NCI-H1694 treated with DMSO at 0.1 percent for 48 hours (cell line): ENCODE measurements around the gene PCDHGA6.
A peak's percentile ranks its signal among the peaks of the same experiment; 100 is the strongest.
"Not testable (repeated sequence)": the region's sequence is repeated elsewhere in the genome, so short reads cannot be mapped to it uniquely, and the experiment has no call there.

Source experiments
- DNase-seq: peaks from one replicate; lab custom pipeline; 2025; lab: John Stamatoyannopoulos, UW

PCDHGA6 gene

GRCh38 chr5:141393267-141393666 lies 19.6 kb downstream of the PCDHGA6 start:
- DNase-seq = no peak

- DNase-seq = not testable (repeated sequence)
These were observed 20.9 kb downstream of the PCDHGA6 start for GRCh38 chr5:141394401-141395187.

DNA sequence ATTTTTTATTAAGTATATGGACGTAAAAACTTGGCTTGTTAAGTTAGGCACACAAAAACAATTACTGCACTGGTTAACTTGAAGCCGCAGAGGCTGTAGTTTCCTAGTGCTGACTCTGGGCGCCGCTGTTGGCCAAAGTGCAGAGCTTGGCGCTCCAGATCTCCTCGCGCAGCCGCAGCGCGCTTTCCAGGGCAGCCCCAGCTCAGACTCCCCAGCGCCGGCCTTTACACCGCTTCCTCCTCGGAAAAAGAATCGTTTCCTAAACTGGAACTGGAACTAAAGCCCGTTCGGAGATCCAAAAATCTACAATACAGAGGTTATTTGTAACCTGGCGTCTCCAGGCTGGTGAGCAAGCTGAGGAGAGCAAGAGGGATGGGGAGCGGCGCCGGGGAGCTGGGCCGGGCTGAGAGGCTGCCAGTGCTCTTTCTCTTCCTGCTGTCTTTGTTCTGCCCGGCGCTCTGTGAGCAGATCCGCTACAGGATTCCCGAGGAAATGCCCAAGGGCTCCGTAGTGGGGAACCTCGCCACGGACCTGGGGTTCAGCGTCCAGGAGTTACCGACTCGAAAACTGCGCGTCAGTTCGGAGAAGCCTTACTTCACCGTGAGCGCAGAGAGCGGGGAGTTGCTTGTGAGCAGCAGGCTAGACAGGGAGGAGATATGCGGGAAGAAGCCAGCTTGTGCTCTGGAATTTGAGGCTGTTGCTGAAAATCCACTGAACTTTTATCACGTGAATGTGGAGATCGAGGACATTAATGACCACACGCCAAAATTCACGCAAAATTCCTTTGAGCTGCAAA lies 24.3 kb downstream of the PCDHGA6 start, which contains the start of gene PCDHGB5:
TSS of gene PCDHGB5 (plus strand) at position 192 of the 796 bp plus-strand sequence. CDS start at position 373, 181 bp downstream.
- not testable (repeated sequence) for DNase-seq

DNA sequence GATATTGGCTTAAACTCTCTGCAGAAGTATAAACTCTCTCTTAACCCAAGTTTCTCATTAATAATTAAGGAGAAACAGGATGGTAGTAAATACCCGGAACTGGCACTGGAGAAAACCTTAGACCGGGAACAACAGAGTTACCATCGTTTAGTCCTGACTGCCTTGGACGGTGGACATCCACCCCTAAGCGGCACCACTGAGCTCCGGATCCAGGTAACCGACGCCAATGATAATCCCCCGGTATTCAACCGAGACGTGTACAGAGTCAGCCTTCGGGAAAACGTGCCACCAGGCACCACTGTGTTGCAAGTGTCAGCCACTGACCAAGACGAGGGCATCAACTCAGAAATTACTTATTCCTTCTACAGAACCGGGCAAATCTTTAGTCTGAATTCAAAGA lies 24.9 kb downstream of the PCDHGA6 start:
- DNase-seq = no peak

DNA sequence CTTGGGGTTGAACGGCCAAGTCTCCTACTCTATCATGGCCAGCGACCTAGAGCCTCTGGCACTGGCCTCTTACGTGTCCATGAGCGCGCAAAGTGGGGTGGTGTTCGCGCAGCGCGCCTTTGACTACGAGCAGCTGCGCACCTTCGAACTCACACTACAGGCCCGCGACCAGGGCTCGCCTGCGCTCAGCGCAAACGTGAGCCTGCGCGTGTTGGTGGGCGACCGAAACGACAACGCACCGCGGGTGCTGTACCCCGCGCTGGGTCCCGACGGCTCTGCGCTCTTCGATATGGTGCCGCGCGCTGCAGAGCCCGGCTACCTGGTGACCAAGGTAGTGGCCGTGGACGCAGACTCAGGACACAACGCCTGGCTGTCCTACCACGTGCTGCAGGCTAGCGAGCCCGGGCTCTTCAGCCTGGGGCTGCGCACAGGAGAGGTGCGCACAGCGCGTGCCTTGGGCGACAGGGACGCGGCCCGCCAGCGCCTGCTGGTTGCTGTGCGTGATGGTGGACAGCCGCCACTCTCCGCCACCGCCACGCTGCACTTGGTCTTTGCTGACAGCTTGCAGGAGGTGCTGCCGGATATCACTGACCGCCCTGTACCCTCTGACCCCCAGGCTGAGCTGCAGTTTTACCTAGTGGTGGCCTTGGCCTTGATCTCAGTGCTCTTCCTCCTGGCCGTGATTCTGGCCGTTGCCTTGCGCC lies 26.0 kb downstream of the PCDHGA6 start:
- DNase-seq = no peak

- no peak for DNase-seq
These were observed 29.0 kb downstream of the PCDHGA6 start, which contains the start of gene PCDHGA9 for GRCh38 chr5:141402553-141403243. PCDHGA9 (plus strand) TSS chr5:141402778; CDS start chr5:141402953, 175 bp downstream.

GRCh38 chr5:141403387-141403786 lies 29.7 kb downstream of the PCDHGA6 start:
- DNase-seq = no peak

GRCh38 chr5:141407790-141408505 lies 34.3 kb downstream of the PCDHGA6 start, which contains the start of gene PCDHGB6:
PCDHGB6 (plus strand) TSS chr5:141408021; CDS start chr5:141408203, 182 bp downstream.
- DNase-seq = not testable (repeated sequence)

DNA sequence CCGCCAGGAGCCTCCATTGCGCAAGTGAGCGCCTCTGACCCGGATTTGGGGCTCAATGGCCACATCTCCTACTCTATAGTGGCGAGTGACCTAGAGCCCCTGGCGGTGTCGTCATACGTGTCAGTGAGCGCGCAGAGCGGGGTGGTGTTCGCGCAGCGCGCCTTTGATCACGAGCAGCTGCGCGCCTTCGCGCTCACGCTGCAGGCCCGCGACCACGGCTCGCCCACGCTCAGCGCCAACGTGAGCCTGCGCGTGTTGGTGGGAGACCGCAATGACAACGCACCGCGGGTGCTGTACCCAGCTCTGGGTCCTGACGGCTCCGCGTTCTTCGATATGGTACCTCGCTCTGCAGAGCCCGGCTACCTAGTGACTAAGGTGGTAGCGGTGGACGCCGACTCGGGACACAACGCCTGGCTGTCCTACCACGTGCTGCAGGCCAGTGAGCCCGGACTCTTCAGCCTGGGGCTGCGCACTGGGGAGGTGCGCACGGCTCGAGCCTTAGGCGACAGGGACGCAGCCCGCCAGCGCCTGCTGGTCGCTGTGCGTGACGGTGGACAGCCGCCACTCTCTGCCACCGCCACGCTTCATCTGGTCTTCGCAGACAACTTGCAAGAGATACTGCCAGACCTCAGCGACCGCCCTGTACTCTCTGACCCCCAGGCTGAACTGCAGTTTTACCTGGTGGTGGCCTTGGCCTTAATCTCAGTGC lies 36.1 kb downstream of the PCDHGA6 start:
- no peak for DNase-seq

DNA sequence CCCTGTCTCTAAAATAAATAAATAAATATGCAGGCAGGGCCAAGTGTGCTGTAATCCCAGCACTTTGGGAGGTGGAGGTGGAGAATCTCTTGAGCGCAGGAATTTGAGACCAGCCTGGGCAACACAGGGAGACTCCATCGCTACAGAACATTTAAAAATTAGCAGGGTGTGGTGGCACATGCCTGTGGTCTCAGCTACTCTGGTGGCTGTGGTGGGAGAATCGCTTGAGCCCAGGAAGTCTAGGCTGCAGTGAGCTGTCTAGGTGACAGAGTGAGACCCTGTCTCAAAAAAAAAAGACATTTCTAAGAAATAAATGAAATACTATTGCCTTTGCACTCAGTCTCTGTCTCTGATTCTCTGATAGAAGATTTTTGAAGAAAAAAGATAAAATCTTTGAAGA lies 37.9 kb downstream of the PCDHGA6 start:
- no peak for DNase-seq

GRCh38 chr5:141412854-141413539 lies 39.3 kb downstream of the PCDHGA6 start, which contains the start of gene PCDHGA10:
PCDHGA10 (plus strand) TSS chr5:141412987; CDS start chr5:141413176, 189 bp downstream.
- peak; percentile 45 for DNase-seq

GRCh38 chr5:141413540-141414069 lies 39.9 kb downstream of the PCDHGA6 start:
- no peak for DNase-seq

GRCh38 chr5:141414548-141415274 lies 41.0 kb downstream of the PCDHGA6 start:
- not testable (repeated sequence) for DNase-seq

DNA sequence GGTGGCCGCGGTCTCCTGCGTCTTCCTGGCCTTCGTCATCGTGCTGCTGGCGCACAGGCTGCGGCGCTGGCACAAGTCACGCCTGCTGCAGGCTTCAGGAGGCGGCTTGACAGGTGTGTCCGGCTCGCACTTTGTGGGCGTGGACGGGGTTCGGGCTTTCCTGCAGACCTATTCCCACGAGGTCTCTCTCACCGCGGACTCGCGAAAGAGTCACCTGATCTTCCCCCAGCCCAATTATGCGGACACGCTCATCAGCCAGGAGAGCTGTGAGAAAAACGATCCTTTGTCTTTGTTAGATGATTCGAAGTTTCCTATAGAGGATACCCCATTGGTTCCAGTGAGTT lies 41.6 kb downstream of the PCDHGA6 start:
- not testable (repeated sequence) for DNase-seq

DNA sequence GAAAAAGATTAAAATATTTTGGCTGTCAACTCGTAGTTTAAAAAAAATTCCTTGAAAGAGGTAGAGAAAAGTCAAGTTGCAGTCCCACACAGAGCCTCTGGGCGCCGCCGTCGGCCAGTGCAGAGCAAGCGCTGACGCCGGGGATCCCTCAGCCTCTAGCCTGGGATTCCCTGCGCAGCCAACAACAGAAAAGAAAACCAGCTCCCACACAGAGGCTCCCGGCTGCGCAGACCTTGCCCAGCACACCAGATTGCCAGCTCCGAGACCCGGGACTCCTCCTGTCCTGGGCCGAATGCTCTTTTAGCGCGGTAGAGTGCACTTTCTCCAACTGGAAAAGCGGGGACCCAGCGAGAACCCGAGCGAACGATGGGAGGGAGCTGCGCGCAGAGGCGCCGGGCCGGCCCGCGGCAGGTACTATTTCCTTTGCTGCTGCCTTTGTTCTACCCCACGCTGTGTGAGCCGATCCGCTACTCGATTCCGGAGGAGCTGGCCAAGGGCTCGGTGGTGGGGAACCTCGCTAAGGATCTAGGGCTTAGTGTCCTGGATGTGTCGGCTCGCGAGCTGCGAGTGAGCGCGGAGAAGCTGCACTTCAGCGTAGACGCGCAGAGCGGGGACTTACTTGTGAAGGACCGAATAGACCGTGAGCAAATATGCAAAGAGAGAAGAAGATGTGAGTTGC lies 43.9 kb downstream of the PCDHGA6 start, which contains the start of gene PCDHGB7:
TSS of gene PCDHGB7 (plus strand) at position 184 of the 679 bp plus-strand sequence. CDS start at position 367, 183 bp downstream.
- DNase-seq = not testable (repeated sequence)

GRCh38 chr5:141419074-141419880 lies 45.6 kb downstream of the PCDHGA6 start:
- no peak for DNase-seq
